Mesodermal cell (in vitro differentiated cells): ENCODE measurements around the gene PTPN20.

Experiments used
- H3K27ac ChIP-seq: 2 replicates; pipeline ENCODE4 v1.7.0; 2013; ENCODE audit warnings: mild to moderate bottlenecking, low read depth, low read length, moderate library complexity; ENCODE audit not compliant: severe bottlenecking
- H3K36me3 ChIP-seq: 2 replicates; pipeline ENCODE4 v1.7.1; 2013; ENCODE audit warnings: mild to moderate bottlenecking, low read length, moderate library complexity; ENCODE audit not compliant: control insufficient read depth, insufficient read depth
- H3K4me1 ChIP-seq: one replicate; pipeline ENCODE4 v1.7.1; 2013; ENCODE audit warnings: mild to moderate bottlenecking, low read length; ENCODE audit not compliant: insufficient read depth, control insufficient read depth, poor library complexity, severe bottlenecking
- H3K4me3 ChIP-seq: 2 replicates; pipeline ENCODE4 v1.7.0; 2013; ENCODE audit warnings: low read length, control low read depth, mild to moderate bottlenecking; ENCODE audit not compliant: insufficient read depth, poor library complexity, severe bottlenecking; ENCODE audit errors: extremely low read depth
- H3K9me3 ChIP-seq: 2 replicates; pipeline ENCODE4 v1.7.1; 2013; ENCODE audit warnings: mild to moderate bottlenecking, low read length, moderate library complexity; ENCODE audit not compliant: control insufficient read depth
- WGBS, 2 experiments: methylation state at CpG; one replicate each; pipeline ENCODE4 v1.1.5; 2013; ENCODE audit warnings: missing lambda C conversion rate in 2 of 2; ENCODE audit not compliant: insufficient coverage in 2 of 2; 5-methylcytosine and 5-hydroxymethylcytosine counted together

Gene PTPN20

GRCh38 chr10:47023237-47024045 is 112.2 kb downstream of the PTPN20 start:
- Histone ChIP-seq H3K4me3 (no peak overlapping the region), H3K4me1 (peaks cover 8% of the 10 kb centered on the region), H3K9me3 (no peaks in the 10 kb centered on the region), H3K27ac (no peak overlapping the region), H3K36me3 (no peaks in the 10 kb centered on the region)
- WGBS, 2 experiments: 92 to 93% methylated on average over 12 to 13 of the region's 17 CpGs

GRCh38 chr10:47024046-47024322 is 112.8 kb downstream of the PTPN20 start:
- H3K27ac ChIP-seq: no peak overlapping the region
- 100% methylated on average over 1 of the region's 1 CpG; no CpG with 5 or more reads in 1 of the 2 experiments for WGBS, 2 experiments
- H3K9me3 ChIP-seq: no peaks in the 10 kb centered on the region
- H3K4me1 ChIP-seq: peaks cover 8% of the 10 kb centered on the region
- H3K4me3 ChIP-seq: no peak overlapping the region
- no peaks in the 10 kb centered on the region for H3K36me3 ChIP-seq

DNA sequence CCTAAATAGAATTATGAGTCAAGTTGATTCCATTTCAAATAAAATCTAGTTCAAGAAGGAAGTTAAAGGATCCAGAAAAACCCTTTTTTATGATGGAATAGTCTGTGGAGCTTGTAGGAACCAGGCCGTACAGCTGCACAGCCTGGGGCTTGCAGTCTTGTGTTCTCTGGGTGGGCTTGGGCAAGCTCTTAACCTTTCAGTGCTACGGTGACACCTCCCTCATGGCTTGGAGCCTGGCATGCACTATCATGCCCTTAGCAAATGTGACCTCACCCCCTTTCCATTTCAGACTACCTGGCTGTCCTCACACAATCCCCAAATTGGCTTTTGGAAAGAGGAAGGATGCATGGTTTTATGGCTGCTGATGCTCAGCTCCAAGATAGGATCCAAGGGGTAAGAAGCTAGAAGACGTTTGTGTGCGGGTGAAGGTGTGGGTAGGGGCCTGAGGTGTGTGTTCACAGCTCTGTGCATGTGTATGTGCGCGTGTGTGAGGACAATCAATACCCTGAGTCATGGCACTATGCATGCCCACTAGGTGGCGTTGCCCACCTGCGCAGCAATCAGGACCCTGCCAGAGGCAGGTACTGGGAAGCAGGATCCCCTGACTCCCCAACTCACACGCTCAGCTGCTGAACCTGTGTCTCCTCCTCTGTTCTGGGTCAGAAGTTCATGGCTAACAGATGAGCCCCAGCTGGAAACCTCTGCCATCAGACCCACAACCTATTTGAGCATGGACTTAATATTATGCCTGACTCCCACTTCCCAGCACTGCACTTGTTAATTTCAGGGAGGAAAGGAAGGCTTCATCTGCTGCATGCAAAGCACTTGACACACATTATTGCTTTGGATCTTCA is 113.4 kb downstream of the PTPN20 start:
- Histone ChIP-seq H3K9me3 (no peaks in the 10 kb centered on the region), H3K36me3 (no peaks in the 10 kb centered on the region), H3K4me1 (peaks cover 8% of the 10 kb centered on the region), H3K4me3 (no peak overlapping the region), H3K27ac (no peak overlapping the region)
- WGBS, 2 experiments: 26 to 45% methylated on average over 7 to 8 of the region's 9 CpGs

- Histone ChIP-seq H3K9me3 (no peaks in the 10 kb centered on the region), H3K4me3 (no peak overlapping the region), H3K36me3 (no peaks in the 10 kb centered on the region), H3K27ac (no peak overlapping the region), H3K4me1 (peaks cover 5% of the 10 kb centered on the region)
- WGBS, 2 experiments: 59 to 67% methylated on average over 2 to 3 of the region's 4 CpGs
Observed at GRCh38 chr10:47025253-47025539, 114.0 kb downstream of the PTPN20 start.

DNA sequence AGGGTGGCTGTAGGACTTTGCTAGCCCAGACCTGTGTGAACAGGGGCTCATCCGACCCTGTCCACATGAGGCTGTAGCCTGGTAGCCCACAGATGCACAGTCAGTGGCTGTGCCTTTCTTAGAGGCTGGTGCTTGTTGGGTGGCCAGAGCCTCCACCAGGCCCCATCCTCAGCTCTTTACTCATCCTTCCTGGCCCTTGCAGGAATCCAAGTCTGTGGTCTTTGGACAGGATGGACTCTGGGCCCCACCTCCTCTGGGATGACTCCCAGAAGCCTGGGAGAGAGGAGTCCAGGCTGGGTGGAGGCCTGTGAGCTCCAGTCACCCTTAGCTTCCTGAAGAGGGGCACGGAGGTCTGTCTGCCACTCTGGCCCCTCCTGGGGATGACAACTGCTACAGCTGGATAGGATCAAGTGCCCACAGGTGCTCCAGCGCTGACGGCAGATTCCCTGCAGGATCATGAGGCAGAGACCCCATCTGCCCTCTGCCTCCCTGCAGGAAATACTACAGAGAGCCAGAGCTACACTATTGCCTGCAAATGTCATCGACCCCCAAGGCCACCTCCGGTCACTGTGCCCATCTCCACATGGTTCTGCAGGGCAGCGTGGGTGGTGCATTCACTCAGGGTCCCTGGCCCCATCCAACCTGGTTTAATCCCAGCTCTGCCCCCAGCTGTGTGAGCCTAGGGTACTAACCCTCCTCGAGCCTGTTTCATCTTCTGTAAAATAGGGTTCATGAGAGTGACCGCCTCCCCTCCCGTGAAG is 114.5 kb downstream of the PTPN20 start:
- Histone ChIP-seq H3K9me3 (no peaks in the 10 kb centered on the region), H3K36me3 (no peaks in the 10 kb centered on the region), H3K4me1 (peaks cover 1% of the 10 kb centered on the region), H3K27ac (no peak overlapping the region), H3K4me3 (no peak overlapping the region)
- 89 to 93% methylated on average over 7 to 9 of the region's 10 CpGs for WGBS, 2 experiments

- H3K27ac ChIP-seq: no peak overlapping the region
- no peak overlapping the region for H3K4me3 ChIP-seq
- no peaks in the 10 kb centered on the region for H3K9me3 ChIP-seq
- WGBS, 2 experiments: 92 to 96% methylated on average over 3 to 7 of the region's 11 CpGs
- H3K36me3 ChIP-seq: no peaks in the 10 kb centered on the region
- H3K4me1 ChIP-seq: no peaks in the 10 kb centered on the region
Observed at GRCh38 chr10:47026301-47027107, 115.3 kb downstream of the PTPN20 start.

DNA sequence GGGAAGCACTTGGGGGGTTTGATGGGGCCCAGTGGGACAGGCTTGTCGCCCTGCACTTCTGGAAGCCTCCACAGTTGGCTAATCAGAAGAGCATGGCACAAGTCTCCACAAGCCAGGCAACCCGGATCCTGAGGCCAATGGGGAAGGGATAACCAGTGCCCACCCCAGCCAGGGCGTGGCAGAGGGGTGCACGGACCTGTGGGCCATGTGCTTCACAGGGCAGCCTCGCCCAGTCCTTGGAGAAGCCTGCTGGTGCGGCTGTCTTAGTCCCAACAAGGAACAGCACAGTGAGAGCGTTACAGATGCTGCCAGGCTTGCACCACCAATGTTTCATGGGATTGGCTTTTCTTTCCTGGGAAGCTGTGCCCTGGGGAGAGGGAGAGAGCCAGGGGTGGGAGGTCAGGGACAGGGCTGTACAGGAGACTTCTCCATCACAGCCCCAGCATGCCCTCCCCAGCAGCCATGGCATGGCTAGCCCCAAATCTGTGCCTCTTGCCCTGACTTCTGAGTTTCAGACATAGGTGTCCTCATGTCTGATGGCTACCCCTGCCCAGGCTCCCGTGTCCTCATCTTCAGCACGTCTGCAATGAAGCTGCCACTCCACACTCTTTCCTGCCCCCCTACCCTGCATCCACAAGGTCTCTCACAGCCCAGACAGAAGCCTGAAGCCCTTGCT is 116.0 kb downstream of the PTPN20 start:
- H3K9me3 ChIP-seq: no peaks in the 10 kb centered on the region
- H3K36me3 ChIP-seq: no peaks in the 10 kb centered on the region
- 81 to 92% methylated on average over 8 to 9 of the region's 9 CpGs for WGBS, 2 experiments
- no peaks in the 10 kb centered on the region for H3K4me1 ChIP-seq
- H3K4me3 ChIP-seq: no peak overlapping the region
- no peak overlapping the region for H3K27ac ChIP-seq

- Histone ChIP-seq H3K9me3 (no peaks in the 10 kb centered on the region), H3K4me3 (no peak overlapping the region), H3K4me1 (no peaks in the 10 kb centered on the region), H3K36me3 (no peaks in the 10 kb centered on the region), H3K27ac (no peak overlapping the region)
- WGBS, 2 experiments: 86 to 91% methylated on average over 4 to 6 of the region's 8 CpGs
Observed at GRCh38 chr10:47027784-47028260, 116.6 kb downstream of the PTPN20 start.

- no peaks in the 10 kb centered on the region for H3K36me3 ChIP-seq
- H3K4me3 ChIP-seq: no peak overlapping the region
- WGBS, 2 experiments: 94 to 100% methylated on average over 7 to 8 of the region's 8 CpGs
- no peaks in the 10 kb centered on the region for H3K9me3 ChIP-seq
- no peaks in the 10 kb centered on the region for H3K4me1 ChIP-seq
- H3K27ac ChIP-seq: no peak overlapping the region
Observed at GRCh38 chr10:47028466-47028865, 117.2 kb downstream of the PTPN20 start.
